HEK293 (cell line): ENCODE measurements around the gene MXD4.

Source experiments
- CTCF ChIA-PET: fragments of 350-600 bp; formaldehyde crosslinking; extraction: SDS; loops from one replicate; lab custom pipeline; 2021; ENCODE audit warnings: antibody characterized with exemption; lab: Yijun Ruan, JAX
- POLR2A ChIA-PET: fragments of 300-600 bp; formaldehyde crosslinking; extraction: SDS; loops from one replicate; lab custom pipeline; 2020; ENCODE audit warnings: antibody characterized with exemption, inconsistent platforms; lab: Yijun Ruan, JAX
- H3K27ac ChIP-seq: fragments of 200-500 bp; sonication (Bioruptor generic); 2 replicates; pipeline ENCODE4 v1.5.1; 2014; ENCODE audit warnings: low read depth, low read length, control low read depth, inconsistent platforms; ENCODE audit errors: extremely low read depth
- H3K36me3 ChIP-seq, 2 experiments: fragments of 200-500 bp in 1 of 2; sonication (Bioruptor generic) in 1 of 2; 1 replicate in 1 of 2; 2 replicates in 1 of 2; pipeline ENCODE4 v1.5.1; 2014 to 2017; ENCODE audit warnings: inconsistent platforms in 2 of 2, low read length in 2 of 2; ENCODE audit not compliant: control insufficient read depth in 2 of 2, insufficient read depth in 1 of 2
- H3K4me1 ChIP-seq: fragments of 200-500 bp; sonication (Bioruptor generic); 2 replicates; pipeline ENCODE4 v1.5.1; 2014; ENCODE audit warnings: mild to moderate bottlenecking, low read length, inconsistent platforms; ENCODE audit not compliant: control insufficient read depth, insufficient read depth
- H3K4me3 ChIP-seq: 2 replicates; pipeline ENCODE4 v1.5.1; 2011; ENCODE audit warnings: low read depth, mild to moderate bottlenecking, control low read depth, low read length, moderate library complexity
- H3K9me3 ChIP-seq: fragments of 200-500 bp; sonication (Bioruptor generic); 2 replicates; pipeline ENCODE4 v1.5.1; 2014; ENCODE audit warnings: low read depth, low read length, inconsistent platforms; ENCODE audit not compliant: control insufficient read depth, insufficient read depth
- GFI1B ChIP-seq: fragments of 450-650 bp; formaldehyde crosslinking; IDR thresholded peaks from 2 replicates; pipeline ENCODE4 v1.5.1; 2016; ENCODE audit warnings: missing biosample characterization, missing genetic modification characterization
- HOXC10 ChIP-seq: sonication (generic); formaldehyde crosslinking; IDR thresholded peaks from 2 replicates; pipeline ENCODE4 v1.8.1; 2023; ENCODE audit warnings: mild to moderate bottlenecking, missing genetic modification reagents
- HOXD13 ChIP-seq: sonication (generic); formaldehyde crosslinking; IDR thresholded peaks from 2 replicates; pipeline ENCODE4 v1.8.0; 2022; ENCODE audit warnings: missing genetic modification reagents, borderline replicate concordance
- RBAK ChIP-seq: fragments of 450-650 bp; formaldehyde crosslinking; IDR thresholded peaks from 2 replicates; pipeline ENCODE4 v1.5.1; 2016; ENCODE audit warnings: missing biosample characterization, missing genetic modification characterization
- ZBTB1 ChIP-seq: fragments of 450-650 bp; formaldehyde crosslinking; IDR thresholded peaks from 2 replicates; pipeline ENCODE4 v1.5.1; 2016; ENCODE audit warnings: missing biosample characterization, missing genetic modification characterization
- ZBTB10 ChIP-seq: fragments of 450-650 bp; formaldehyde crosslinking; IDR thresholded peaks from 2 replicates; pipeline ENCODE4 v1.5.1; 2016; ENCODE audit warnings: missing biosample characterization, missing genetic modification characterization
- ZBTB11 ChIP-seq: fragments of 450-650 bp; formaldehyde crosslinking; conservative IDR thresholded peaks from 2 replicates; pipeline ENCODE4 v1.5.1; 2016; ENCODE audit warnings: low read depth, missing biosample characterization, missing genetic modification characterization
- ZBTB20 ChIP-seq: fragments of 450-650 bp; formaldehyde crosslinking; IDR thresholded peaks from 2 replicates; pipeline ENCODE4 v1.5.1; 2016; ENCODE audit warnings: missing biosample characterization, missing genetic modification characterization
- ZFHX2 ChIP-seq: fragments of 450-650 bp; formaldehyde crosslinking; conservative IDR thresholded peaks from 2 replicates; pipeline ENCODE4 v1.5.1; 2016; ENCODE audit warnings: missing biosample characterization, missing genetic modification characterization
- ZIC2 ChIP-seq: fragments of 450-650 bp; formaldehyde crosslinking; IDR thresholded peaks from 2 replicates; pipeline ENCODE4 v1.5.1; 2016; ENCODE audit warnings: missing biosample characterization, missing genetic modification characterization
- ZNF114 ChIP-seq: fragments of 450-650 bp; formaldehyde crosslinking; IDR thresholded peaks from 2 replicates; pipeline ENCODE4 v1.5.0; 2017; ENCODE audit warnings: missing biosample characterization, missing genetic modification characterization
- ZNF157 ChIP-seq: fragments of 450-650 bp; formaldehyde crosslinking; IDR thresholded peaks from 2 replicates; pipeline ENCODE4 v1.5.1; 2016; ENCODE audit warnings: missing biosample characterization, missing genetic modification characterization
- ZNF175 ChIP-seq: fragments of 450-650 bp; formaldehyde crosslinking; IDR thresholded peaks from 2 replicates; pipeline ENCODE4 v1.5.1; 2016; ENCODE audit warnings: missing biosample characterization, missing genetic modification characterization
- ZNF18 ChIP-seq: fragments of 450-650 bp; formaldehyde crosslinking; IDR thresholded peaks from 2 replicates; pipeline ENCODE4 v1.5.1; 2016; ENCODE audit warnings: missing biosample characterization, missing genetic modification characterization
- ZNF266 ChIP-seq: fragments of 450-650 bp; formaldehyde crosslinking; IDR thresholded peaks from 2 replicates; pipeline ENCODE4 v1.5.1; 2016; ENCODE audit warnings: missing biosample characterization, missing genetic modification characterization, low read depth
- ZNF274 ChIP-seq, 2 experiments: fragments of 200-500 bp in 1 of 2; fragments of 450-650 bp in 1 of 2; sonication (Bioruptor generic) in 1 of 2; formaldehyde crosslinking in 1 of 2; IDR thresholded peaks; 2 replicates each; pipeline versions ENCODE4 v1.5.1 to v1.6.1; 2014 to 2016; ENCODE audit warnings: borderline replicate concordance in 1 of 2, inconsistent platforms in 1 of 2, low read length in 1 of 2, missing biosample characterization in 1 of 2, missing genetic modification characterization in 1 of 2
- ZNF398 ChIP-seq: fragments of 450-650 bp; formaldehyde crosslinking; IDR thresholded peaks from 2 replicates; pipeline ENCODE4 v1.5.1; 2017; ENCODE audit warnings: missing biosample characterization, missing genetic modification characterization
- ZNF449 ChIP-seq: fragments of 450-650 bp; formaldehyde crosslinking; IDR thresholded peaks from 2 replicates; pipeline ENCODE4 v1.5.1; 2017; ENCODE audit warnings: missing biosample characterization, mild to moderate bottlenecking, missing genetic modification characterization, moderate library complexity
- ZNF48 ChIP-seq: fragments of 450-650 bp; formaldehyde crosslinking; IDR thresholded peaks from 2 replicates; pipeline ENCODE4 v1.5.1; 2016; ENCODE audit warnings: missing biosample characterization, missing genetic modification characterization
- ZNF701 ChIP-seq: fragments of 450-650 bp; formaldehyde crosslinking; IDR thresholded peaks from 2 replicates; pipeline ENCODE4 v1.5.1; 2016; ENCODE audit warnings: missing biosample characterization, missing genetic modification characterization

Gene MXD4

GRCh38 chr4:2286904-2287593 is 25.1 kb upstream of the MXD4 start (continued):
- TF ChIP-seq ZFHX2 (tag by site-specific recombination): peak; percentile 24; the same call in 1 of the 2 replicates
- no peak for TF ChIP-seq RBAK (tag by site-specific recombination)
- no peak for TF ChIP-seq ZNF18
- no peak for TF ChIP-seq ZNF274 (IDR thresholded peaks at IDR 0.05; ENCODE audit: low read length)
- no peak for TF ChIP-seq ZNF274 (tag by site-specific recombination; IDR thresholded peaks at IDR 0.05; ENCODE audit: borderline replicate concordance)
- TF ChIP-seq HOXD13: no peak
- TF ChIP-seq HOXC10 (CRISPR knock-in tag): no peak
- TF ChIP-seq ZBTB20 (tag by site-specific recombination): no peak
- no peak for TF ChIP-seq ZBTB1 (tag by site-specific recombination)
- TF ChIP-seq, all 188 proteins: peak for 4

GRCh38 chr4:2285613-2286381 is 23.9 kb upstream of the MXD4 start:
- TF ChIP-seq ZNF175 (tag by site-specific recombination) (no peak), ZNF701 (tag by site-specific recombination) (no peak), ZNF398 (tag by site-specific recombination) (no peak), ZNF157 (tag by site-specific recombination) (peak; percentile 67), ZNF449 (tag by site-specific recombination) (no peak)
- H3K4me3 ChIP-seq: no peak overlapping the region
- no peak overlapping the region for H3K27ac ChIP-seq
- no peaks in the 10 kb centered on the region for H3K36me3 ChIP-seq
- ChIA-PET CTCF (no interaction called here), POLR2A (no interaction called here)
- H3K9me3 ChIP-seq: no peaks in the 10 kb centered on the region
- no peaks in the 10 kb centered on the region for H3K4me1 ChIP-seq

- no peaks in the 10 kb centered on the region for H3K9me3 ChIP-seq
- ChIA-PET POLR2A (no interaction called here), CTCF (no interaction called here)
- no peak overlapping the region for H3K4me3 ChIP-seq
- H3K36me3 ChIP-seq: no peaks in the 10 kb centered on the region
- no peak overlapping the region for H3K27ac ChIP-seq
- no peaks in the 10 kb centered on the region for H3K4me1 ChIP-seq
- TF ChIP-seq ZBTB10 (tag by site-specific recombination) (no peak), GFI1B (tag by site-specific recombination) (no peak), ZNF114 (tag by site-specific recombination) (no peak), ZNF48 (tag by site-specific recombination) (no peak), ZNF266 (tag by site-specific recombination) (no peak), ZIC2 (no peak), ZBTB11 (tag by site-specific recombination) (no peak)
Measured at GRCh38 chr4:2284934-2285612, 23.2 kb upstream of the MXD4 start.
